GM19099 (cell line): ENCODE measurements around the gene TP53TG3.
"Not testable (repeated sequence)": the region's sequence is repeated elsewhere in the genome, so short reads cannot be mapped to it uniquely, and the experiment has no call there.

Source experiments
- POLR2A ChIP-seq: IDR thresholded peaks from 3 replicates; pipeline ENCODE4 v1.6.1; 2011; ENCODE audit warnings: low read depth; ENCODE audit not compliant: insufficient read length; ENCODE audit errors: extremely low read depth

TP53TG3 gene, protein sequence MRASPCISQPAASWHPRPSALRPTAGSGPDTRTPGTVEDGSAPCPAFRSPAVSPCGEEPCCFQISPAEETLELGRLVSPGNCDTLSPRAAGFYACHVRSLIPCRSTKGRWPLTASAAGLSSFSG

GRCh38 chr16:32676065-32676464 is at the start of gene TP53TG3:
TSS of gene TP53TG3 (minus strand) at chr16:32676165. CDS start at chr16:32676097, 68 bp downstream.
- TF ChIP-seq POLR2A, result not testable (repeated sequence)
